Measurements from ENCODE around the gene EIPR1.

DNA sequence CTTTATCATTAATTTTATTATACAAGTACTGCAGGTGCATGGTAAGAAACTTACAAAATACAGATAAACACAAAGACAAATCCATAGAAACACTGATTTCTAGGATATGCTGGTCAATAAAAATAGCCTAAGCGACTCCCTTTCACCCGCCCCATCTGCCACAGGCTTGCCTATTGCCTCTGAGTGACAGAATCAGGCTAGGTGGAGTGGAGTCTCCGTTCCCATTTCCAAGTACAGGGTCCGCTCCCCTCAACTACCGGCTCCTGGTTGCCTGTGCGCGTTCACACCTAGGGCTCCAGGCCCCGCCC lies 1.7 kb upstream of the EIPR1 start:
- TF ChIP-seq, protein P1, sequence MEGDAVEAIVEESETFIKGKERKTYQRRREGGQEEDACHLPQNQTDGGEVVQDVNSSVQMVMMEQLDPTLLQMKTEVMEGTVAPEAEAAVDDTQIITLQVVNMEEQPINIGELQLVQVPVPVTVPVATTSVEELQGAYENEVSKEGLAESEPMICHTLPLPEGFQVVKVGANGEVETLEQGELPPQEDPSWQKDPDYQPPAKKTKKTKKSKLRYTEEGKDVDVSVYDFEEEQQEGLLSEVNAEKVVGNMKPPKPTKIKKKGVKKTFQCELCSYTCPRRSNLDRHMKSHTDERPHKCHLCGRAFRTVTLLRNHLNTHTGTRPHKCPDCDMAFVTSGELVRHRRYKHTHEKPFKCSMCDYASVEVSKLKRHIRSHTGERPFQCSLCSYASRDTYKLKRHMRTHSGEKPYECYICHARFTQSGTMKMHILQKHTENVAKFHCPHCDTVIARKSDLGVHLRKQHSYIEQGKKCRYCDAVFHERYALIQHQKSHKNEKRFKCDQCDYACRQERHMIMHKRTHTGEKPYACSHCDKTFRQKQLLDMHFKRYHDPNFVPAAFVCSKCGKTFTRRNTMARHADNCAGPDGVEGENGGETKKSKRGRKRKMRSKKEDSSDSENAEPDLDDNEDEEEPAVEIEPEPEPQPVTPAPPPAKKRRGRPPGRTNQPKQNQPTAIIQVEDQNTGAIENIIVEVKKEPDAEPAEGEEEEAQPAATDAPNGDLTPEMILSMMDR (IDR thresholded peaks at IDR 0.05), result no peak
- TF ChIP-seq POLR2A (IDR thresholded peaks at IDR 0.05), result no peak
